NCI-H1105 (cell line): ENCODE results near the gene MVB12B.

Experiments used
- DNase-seq: peaks from one replicate; lab custom pipeline; 2025; lab: John Stamatoyannopoulos, UW

Gene MVB12B

DNA sequence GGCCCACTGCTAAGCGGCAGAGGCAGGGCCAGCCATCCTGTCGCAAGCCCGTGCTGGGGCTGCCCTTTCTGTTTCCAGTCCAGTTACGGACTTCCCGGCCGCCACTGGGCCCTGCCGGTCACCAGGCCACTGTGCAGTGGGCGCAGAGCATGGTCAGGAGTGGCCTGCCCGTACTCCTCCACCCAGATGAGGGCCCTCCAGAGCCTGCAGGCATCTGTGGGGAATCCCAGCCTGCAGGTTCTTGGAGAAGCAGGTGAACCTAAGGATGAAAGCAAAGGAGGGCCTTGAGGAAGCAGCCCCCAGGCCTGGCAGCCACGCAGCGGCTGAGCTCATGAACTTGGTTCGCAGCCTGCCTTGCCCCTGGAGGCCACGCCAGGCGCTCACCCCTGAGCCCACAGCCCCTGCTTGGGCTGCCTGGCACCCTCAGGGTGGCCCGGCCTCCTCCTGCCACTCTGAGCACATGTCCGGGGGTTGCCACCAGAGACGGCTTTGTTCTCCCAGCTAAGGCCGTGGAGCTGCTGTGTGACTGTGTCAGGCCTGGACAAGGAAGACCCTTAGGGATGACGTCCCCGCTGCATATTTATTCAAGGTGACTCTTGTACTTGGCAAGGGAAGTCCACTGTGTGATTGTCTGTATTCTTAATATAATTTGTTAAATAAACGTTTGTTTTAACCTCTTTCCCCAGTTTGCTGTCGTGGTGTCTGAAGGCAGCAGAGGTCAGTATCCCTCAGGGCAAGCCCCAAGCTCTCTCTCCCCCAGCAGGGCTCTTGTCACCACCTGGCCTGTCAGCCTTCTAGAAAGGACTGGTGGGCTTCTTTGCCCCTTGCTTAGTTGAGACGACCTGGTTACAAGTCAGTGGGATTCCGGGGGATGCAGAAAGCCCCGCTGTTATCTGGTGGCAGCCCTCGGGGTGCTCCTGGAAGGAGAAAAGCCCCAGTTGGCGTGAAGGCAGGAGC is 180.0 kb downstream of the MVB12B start:
- DNase-seq: no peak

DNA sequence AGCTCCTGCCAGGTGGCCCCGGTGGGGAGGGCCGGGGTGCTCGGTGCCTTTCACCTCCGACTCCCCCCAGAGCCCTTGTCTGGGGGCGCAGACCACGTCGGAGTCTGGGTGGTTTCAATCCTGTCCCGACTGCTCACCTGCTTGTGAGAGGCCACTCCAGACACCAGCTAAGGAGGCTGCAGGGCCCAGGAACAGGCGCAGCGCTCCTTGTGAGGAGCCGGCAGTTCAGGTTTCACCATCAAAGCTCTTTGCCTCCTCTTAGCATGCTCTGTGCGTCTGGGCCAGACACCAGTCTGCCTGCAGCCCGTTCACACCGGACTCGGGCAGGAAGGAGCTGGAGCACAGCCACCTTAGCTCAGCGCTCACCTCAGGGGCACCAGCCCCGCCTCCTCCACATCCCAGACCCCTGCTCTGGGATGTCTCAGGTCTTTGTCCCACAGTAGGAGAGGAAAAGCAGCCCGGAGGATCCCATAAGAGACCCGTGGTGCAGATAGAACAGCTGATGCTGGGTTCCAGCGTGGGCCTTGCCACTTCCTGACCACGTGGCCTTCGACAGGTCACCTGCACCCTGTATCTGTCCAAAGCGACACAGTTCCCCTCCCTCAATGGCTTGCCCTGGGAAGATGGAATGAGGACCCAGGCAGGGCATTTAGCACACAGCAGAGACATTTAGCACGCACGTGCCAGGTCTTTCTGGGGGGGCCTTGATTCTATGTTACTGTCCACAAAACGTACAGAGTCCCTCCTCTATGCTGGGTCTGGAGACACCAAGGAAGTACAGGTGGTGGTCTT is 180.9 kb downstream of the MVB12B start:
- no peak for DNase-seq

DNA sequence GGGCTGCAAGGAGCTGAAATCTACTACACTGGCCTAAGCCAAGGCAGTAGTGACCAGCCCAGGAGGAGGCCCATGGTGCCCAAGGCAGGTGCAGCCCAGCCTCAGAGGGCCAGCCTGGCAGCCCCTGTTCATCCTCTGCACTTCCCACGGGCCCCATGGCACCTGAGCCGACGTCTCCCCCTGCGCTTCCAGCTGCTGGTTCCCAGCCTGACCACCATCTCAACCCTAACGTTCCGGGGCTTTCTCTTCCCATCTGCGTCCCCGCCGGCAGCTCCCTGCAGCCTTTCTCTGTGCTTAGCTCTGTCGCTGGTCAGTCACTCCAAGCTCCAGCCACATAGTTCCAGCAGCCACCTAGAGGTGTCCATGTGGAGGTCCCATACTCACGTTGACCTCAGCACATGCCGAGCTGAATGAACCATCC is 181.6 kb downstream of the MVB12B start:
- no peak for DNase-seq

DNA sequence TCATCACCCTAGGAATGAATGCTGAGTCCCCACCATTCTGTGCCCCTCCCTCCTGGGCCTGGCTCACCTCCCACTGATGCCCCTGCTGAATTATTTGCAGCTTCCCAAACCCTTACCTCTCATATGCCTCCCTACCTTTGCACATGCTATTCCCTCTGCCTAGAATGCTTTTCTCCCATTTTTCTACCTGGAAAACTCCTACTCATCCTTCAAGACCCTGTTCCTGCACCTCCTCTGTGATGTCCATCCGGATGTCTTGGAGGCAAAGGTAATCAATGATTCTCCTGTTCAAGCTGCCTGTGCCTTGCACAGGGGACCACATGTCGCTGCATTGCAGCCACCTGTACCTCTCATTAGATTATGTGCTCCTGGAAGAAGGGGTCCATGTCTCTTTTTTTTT is 182.3 kb downstream of the MVB12B start:
- no peak for DNase-seq

DNA sequence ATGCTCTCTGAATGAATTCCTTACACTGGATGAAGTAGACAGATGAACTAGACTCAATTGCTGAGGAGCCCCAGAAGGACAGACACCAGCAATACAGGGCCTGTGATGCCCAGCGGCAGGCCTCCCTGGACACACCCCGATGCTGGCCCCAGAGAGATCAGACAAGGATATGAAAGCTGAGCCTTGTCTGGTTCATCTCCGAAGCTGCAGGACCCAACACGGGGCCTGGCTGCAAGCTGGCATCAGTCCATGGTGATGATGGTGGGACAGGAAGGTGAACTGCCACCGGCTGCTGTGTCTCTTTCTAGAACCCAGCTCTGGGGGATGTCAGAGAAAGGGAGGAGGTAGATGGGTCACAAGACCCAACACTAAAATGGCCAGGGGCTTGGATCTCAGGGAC is 183.1 kb downstream of the MVB12B start:
- no peak for DNase-seq

DNA sequence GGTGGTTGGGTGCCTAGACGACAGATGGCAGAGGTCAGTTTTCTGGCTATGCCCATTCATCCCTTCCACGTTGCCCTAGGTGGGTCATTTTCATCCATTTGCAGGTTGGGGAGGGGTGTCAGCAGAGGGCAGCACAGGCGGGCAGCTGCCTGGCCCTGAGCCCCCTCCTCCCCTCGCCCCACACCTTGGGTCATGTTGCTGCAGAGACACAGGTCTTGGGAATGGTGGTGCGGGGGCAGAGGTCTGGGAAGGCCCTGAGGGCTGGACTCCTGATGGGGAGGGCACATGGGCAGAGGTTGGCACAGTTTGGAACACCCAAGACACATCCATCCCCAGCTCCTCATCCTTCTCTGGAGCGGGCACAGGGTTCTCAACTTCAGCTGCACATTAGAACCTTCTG is 183.9 kb downstream of the MVB12B start:
- no peak for DNase-seq

DNA sequence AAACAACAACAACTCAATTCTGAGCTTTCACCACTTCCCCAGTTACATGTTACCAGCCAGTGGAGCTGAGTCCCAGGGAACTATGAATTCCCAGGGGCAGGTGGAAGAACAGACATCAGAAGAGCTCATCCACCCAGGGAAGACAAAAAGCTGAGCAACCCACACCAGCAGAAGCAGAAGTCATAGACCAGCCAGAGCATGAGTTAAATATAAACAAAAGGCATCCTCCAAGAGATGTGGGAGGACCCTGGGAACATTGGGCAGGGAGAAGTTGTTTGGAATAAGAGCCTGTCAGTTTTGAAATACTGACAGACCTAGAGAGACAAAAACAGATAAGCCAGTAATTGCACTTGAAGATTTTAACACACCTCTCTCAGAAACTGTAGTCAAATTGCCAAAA is 184.8 kb downstream of the MVB12B start:
- DNase-seq: no peak

DNA sequence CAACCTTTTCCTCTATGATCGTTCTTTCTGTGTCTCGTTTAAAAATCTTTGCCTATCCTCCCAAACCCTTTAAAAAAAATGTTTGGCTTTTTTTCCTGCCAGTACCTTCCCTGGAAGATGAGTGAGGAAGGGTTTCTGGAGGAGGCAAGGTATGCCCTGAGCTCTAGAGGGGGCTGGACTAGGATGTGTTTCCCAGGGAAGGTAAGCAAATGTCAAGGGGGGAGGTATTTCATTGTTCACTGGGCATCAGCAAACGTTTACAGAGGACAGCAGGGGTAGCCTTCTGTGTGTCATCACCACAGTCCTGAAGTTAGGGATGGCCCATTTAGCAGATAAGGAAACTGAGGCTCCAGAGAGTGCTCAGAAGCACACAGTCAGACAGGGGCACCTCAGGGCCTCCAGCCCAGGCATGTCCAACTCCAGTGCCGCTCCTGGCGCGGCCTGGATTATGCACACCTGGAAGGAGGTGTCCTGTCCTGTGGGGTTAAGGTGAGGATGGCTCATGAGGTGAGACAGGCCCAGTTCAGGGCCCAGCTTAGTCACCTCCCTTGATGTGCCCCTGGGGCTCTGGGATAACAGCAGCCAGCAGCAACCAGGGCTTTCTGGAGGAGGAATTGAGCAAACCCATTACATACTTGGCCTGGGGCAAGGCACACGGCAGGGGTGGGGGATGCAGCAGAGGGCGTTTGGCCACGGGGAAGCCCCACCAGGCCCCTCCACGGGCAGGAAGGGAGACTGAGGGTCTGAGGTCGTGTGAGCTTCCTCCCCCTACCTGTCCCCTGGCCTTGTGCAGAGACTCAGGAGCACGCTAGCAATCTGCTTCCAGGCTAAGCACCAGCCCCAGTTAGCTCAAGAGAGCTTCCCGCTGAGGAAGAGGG is 186.8 kb downstream of the MVB12B start:
- DNase-seq: no peak

DNA sequence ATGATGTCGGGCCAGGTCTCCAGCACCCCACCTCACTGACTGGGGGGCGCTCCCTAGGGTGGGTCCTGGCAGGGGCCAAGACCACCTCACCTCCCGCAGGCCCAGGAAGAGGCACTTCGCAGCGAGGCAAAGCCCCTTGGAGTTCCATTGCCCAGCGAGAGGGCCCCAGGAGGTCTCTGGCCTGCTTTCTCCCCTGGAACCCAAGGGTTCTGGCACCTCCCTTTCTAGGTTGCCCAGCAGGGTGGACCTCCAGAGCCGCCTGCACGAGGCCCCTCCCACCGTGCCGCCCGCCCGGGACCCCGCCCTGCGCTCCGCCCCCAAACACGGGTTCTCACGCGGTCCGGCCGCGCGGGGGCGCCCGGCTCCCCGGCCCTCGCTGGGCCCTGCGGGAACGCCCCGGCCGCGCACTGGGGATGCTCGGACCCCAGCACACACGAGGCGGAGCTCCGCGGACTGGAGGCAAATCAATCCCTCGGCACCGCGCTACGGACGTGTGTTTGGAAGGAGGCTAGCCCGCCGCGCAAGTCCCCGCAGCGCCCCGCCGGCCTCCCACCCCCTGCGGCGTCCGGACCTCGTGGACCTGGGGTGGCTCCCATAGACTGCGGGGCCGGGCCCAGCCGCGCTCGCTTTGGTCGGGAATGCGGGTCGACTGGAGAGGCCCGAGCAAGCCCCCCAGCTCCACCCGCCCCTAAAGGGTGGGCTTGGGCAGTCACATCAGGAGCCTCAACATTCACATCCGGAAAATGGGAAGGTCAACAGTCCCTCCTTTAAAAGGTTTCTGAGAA is 187.6 kb downstream of the MVB12B start:
- DNase-seq: no peak

DNA sequence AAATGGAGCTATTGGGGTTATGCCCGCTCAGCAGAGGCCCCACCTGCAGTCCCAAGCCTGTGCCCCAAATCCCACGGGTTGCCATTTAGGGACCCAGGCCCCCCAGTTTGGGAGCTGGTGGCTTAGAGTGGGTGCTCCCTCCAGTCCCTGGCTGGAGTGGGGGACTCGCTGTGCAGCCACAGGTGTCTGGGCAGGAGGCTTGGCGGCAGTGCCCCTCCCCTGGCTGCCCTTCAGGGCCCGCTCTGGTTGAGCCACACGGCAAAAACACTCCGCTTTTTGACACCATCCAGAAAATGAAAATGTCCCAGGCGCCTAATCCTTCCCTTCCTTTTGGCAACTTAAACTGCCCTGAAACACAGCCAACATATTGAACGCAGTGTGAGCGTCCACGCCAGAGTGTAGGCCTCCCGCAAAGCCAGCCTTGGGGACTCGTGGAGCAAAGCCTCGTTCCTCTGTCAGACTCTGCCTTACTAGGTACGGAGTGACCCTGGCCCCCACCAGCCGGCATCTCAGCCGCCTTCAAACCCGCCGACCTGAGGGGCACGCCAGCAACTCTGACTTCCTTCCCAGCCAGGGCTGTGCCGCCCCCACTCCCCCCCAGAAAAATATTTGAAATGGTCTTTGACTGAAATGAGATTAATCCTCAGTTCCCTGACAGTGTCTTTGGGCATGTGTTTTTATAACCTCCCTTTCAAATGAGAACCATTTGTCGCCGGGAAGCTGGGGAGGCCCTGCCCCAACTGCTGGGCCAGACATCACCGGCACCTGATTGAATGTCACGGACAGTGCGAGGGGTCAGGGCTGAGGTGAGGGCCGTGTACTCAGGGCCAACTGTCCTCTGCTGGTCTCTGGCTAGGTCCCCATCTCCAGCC is 188.6 kb downstream of the MVB12B start:
- DNase-seq: no peak

DNA sequence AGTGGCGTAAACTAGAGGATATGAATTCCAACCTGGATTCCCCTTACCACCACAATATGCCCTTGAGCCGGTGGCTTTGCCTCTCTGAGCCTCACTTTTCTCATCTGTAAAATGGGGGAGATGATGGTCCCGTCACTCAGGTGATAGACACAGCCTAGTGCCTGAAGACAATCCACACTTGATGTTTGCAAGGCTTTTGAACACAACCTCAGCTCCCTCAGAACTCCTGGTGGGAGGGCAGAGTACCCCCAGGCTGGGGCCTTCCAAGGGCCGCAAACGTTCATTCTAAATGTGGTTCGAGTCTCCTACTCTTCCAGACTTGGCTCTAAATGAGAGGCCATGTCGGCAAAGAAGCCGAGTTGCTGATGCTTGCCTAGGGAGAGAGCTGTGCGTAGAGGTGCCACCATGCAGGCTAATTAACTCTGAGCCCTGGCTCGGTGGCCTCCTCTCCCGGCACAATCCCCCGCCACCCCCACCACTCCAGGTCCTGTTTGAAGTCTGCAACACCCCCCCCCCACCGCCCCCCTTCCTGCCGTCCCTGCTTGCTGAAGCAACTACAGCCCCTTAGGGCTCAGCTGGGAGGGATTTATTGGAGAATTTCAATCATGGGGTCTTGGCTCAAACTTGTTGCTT is 189.4 kb downstream of the MVB12B start:
- DNase-seq: no peak

DNA sequence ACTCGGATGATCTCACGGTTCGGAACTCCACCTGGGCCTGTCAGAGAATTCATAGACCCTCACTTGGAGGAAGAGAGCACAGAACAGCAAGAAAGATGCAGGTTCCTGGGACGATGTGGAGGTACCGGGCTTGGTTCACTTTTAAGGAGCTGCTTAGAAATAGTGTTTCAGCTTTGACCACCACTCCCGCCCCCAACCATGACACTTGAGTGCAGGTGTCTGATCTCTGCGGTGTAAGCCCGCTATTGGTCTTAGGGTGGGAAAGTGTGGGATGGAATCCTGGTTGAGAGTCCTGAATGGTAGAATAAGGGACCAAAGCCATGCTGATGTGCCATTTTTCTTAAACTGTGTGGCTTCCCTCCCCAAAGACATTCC is 189.9 kb downstream of the MVB12B start:
- DNase-seq: no peak

DNA sequence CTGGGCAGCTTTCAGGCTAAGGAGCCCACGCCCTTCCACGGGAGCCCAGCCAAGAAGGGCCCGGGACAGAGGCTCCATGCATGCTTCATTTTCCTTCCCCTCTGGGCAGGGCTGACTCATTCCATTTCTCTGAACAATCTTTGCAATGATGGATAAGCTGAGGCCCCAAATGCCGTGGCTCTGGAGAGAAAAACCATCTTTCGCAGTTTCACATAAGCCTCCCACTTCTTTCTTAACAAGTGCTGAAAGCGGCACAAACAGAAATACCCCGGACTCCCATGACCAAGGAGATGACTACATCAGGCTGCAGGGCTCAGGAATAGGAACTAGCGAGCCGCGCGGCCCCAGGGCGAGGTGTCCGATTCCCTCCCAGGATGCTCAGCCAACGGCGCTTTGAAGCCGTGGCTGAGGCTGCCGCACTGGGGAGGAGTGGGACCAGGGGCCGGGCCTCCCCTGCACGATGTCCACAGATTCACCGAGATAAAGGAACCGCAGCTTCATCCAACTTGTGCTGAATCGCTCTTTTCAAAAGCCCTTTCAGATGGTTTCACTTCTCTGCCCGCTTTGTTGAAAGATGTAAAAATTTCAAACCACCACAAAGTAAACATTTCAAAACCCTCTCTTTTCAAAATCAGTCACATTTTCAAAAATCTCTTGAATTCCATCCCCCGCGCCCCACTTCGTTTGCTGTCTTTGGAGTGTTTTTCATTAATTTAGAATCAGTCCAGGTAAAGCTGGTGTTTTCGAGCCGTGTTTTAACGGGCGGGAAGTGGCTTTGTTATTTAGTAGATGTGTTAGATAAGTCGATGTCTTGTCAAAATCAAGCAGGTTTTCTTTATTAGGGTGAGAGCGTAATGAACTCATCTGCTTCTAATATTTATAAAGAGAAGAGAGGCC is 190.6 kb downstream of the MVB12B start:
- peak; percentile 31 for DNase-seq

DNA sequence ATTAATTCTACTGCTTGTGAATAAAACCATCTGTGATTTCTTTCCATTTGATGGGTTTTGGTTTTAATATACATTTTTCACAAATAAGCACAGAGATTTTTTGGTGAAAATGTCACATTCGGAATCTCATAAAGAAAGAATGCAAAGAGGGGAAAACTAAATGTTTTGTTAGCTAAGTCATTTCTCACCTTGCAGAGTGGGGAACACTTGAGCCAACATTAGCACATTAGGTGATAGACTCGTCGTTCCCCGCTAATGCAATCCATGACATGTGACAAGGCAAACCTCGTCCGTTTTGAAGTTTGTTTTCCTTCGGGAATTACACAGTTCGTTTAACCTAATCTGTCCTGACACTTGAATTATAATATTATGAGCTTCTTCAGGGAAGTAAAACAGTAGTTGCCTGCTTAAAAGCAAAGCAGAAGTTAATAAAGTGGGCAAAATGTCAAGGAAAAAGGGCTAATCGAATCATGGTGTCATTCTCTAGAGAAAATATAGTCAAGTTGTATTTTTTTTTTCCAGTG is 191.3 kb downstream of the MVB12B start:
- DNase-seq: no peak

DNA sequence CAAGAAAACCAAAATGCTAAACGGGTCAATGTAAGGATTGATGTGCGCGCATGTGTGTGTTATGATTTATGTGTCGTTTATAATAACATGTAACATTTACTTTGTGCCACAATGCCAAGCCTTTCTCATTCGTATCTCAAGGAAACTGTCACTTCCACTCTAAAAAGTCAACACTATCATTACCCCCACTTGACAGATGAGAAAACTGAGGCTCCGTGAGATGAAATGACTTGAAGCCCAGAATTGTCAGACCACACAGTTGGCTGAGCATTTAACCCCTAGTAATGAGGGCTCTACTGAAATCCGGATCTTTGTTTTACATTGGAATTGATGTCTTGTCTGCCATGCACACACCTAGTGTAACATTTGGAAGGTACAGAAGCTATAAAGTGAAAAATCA is 192.1 kb downstream of the MVB12B start:
- DNase-seq: no peak

DNA sequence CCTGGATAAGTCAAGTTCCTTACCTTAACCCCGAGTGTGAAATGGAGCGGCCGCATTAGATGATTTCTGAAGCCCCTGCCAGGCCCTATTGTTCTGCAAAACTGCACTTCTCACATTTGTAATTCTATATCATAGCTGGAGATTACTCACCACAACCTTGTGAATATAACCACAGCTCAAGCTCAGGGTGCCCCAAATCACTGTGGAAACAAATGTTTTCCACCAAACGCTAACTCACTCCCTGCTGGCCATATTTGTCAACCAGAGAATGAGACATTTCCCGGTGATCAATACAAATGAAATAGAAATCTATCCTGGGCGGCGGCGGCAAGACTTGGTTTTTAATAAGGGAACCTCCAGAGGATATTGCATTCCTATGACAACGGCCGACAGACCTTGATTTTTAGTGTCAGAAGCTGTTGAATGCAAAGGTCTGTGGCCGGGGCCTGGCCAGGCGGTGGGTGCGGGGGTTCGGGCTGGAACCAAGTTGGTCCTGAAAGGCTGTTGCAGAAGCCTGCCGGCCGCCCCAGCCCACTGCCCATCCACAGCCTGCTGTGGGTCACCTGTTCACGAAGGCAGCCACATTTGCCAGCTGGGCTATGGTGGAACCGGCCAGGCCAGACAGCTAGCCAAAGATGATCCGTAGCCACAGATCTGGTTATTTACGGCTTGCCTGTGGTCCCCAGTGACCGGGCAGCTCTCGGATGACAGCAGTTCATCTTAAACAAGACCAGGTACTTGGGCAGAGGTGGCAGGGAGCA is 193.2 kb downstream of the MVB12B start:
- DNase-seq: no peak

DNA sequence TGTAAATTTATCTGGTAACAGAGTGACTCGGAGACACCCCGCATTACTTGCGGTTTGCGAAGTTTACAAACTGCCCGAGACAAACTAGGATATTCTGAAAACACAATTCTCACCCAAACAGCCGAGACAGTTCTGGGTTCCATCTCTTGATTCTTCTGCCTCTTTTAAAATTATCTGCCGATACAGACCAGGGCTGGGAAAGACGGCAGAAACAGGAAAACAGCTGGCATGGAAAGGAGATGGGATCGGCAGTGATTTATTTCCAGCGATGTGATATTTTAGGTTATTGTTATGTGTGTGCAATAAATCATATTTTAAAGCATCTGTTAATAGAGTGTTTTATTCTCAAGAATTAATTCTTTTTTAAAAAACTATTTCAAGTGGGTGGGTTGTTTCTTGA is 193.8 kb downstream of the MVB12B start:
- DNase-seq: no peak

DNA sequence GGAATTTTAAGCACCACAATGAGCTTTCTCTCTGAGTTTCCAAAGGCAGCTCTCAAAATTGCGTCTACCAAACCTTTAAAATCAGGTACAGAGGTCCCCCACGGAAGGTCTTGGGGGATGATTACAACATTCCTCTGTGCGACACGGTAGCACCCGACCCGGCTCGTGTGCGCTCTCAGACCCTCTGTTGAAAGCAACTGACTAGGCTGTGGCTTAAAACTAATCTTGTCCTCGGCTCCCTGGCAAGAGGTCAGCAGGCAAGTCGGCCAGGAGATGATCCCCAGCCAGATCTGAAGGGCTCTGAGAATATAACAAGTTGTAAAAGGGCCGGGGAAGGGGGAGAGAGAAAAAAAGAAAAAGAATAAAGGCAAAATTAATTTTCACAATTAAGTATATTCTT is 194.5 kb downstream of the MVB12B start:
- no peak for DNase-seq
